Astrocyte of the spinal cord (primary cell): ENCODE results near the gene CWC15.
"Not testable (repeated sequence)": the region's sequence is repeated elsewhere in the genome, so short reads cannot be mapped to it uniquely, and the experiment has no call there.

Source experiments
- DNase-seq: peaks from one replicate; pipeline ENCODE4 v3.0.0; 2011; ENCODE audit warnings: low read depth, low spot score
- H3K4me3 ChIP-seq: 2 replicates; pipeline ENCODE4 v1.5.1; 2011; ENCODE audit warnings: low read depth, mild to moderate bottlenecking, low read length, moderate library complexity
- in situ Hi-C: cut with HindIII; loops from 2 replicates; pipeline ENCODE4 v1.10.0; 2017; ENCODE audit warnings: low sequenced_read_pairs
- TF ChIP-seq, protein P1 (sequence below): IDR thresholded peaks from 2 replicates; pipeline ENCODE4 v1.5.1; 2012; ENCODE audit warnings: low read depth, mild to moderate bottlenecking, low read length, inconsistent platforms

Gene CWC15

GRCh38 chr11:94923004-94923334 lies 50.4 kb downstream of the CWC15 start:
- in situ Hi-C loops: no loop called here
- TF ChIP-seq, protein P1, sequence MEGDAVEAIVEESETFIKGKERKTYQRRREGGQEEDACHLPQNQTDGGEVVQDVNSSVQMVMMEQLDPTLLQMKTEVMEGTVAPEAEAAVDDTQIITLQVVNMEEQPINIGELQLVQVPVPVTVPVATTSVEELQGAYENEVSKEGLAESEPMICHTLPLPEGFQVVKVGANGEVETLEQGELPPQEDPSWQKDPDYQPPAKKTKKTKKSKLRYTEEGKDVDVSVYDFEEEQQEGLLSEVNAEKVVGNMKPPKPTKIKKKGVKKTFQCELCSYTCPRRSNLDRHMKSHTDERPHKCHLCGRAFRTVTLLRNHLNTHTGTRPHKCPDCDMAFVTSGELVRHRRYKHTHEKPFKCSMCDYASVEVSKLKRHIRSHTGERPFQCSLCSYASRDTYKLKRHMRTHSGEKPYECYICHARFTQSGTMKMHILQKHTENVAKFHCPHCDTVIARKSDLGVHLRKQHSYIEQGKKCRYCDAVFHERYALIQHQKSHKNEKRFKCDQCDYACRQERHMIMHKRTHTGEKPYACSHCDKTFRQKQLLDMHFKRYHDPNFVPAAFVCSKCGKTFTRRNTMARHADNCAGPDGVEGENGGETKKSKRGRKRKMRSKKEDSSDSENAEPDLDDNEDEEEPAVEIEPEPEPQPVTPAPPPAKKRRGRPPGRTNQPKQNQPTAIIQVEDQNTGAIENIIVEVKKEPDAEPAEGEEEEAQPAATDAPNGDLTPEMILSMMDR: no peak
- H3K4me3 ChIP-seq: no peak overlapping the region

DNA sequence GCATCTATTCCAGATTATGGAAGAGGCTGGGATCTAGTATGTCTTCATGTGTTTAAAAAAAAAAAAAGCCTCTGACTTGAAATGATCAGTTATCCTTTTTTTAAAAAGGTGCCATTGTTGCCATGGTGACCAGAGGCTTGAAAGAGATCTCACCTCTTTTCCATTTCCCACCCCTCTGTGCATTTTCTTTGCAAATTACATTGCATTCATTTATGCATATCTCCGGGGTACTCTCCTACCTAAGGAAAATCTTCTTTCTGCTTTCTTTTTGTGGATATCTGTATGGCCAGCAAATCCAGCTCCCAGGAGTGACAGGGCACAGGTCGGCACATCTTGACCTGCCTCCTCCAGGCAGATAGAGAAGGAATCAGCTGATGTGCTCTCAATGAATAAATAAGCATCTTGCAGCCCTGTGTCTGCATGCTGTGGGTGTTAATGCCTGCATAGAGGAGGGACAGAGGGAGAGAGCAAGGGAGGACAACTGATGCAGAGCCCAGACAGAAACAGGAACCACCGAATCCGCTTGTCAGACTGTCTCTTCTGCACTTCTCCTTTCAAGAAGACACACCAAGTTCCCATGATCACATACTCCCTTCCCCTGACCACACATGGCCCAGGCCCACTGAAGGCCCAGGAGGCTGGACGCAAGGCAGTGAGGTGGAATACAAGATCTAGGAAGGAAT lies 50.9 kb downstream of the CWC15 start:
- H3K4me3 ChIP-seq: no peak overlapping the region
- in situ Hi-C loops: no loop called here
- TF ChIP-seq, protein P1: no peak
- DNase-seq: no peak

More at GRCh38 chr11:94923004-94923334, 50.4 kb downstream of the CWC15 start:
- no peak for DNase-seq

DNA sequence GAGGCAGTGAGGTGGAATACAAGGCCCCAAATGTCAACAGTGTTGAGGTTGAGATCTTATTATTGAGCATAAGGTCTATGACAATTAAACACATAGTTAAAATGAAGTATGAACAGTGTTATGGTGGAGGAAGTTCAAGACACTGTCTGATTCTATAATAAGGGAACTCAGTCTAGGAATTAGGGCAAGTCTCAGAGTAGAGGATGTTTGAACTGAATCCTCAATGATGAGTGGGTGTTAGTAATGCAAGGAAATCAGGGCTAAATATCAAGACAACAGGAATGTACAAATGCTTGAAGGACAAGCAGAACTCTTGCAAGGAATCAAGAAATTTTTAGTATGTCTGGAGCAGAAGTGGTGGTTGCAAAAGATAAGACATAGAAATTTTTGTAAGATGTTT lies 53.0 kb downstream of the CWC15 start:
- in situ Hi-C loops: no loop called here
- H3K4me3 ChIP-seq: no peak overlapping the region
- TF ChIP-seq, protein P1: no peak
- no peak for DNase-seq

DNA sequence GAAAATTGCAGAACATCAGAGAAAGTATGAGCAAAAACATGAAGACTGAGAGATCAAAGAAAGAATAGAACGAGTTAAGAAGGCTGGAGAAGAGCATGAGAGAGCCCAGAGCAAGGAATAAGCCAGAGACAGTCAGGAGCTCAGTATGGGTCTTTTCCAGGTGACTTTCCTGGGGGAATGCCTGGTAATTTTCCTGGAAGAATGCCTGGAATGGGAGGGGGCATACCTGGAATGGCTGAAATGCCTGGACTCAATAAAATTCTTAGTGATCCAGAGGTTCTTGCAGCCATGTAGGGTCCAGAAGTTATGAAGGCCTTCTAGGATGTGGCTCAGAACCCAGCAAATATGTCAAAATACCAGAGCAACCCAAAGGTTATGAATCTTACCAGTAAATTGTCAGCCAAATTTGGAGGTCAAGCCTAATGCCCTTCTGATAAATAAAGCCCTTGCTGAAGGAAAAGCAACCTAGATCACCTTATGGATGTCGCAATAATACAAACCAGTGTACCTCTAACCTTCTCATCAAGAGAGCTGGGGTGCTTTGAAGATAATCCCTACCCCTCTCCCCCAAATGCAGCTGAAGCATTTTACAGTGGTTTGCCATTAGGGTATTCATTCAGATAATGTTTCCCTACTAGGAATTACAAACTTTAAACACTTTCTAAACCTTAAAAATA lies 59.5 kb downstream of the CWC15 start:
- in situ Hi-C loops, DNase-seq, H3K4me3 ChIP-seq: not testable (repeated sequence)

GRCh38 chr11:94912806-94913205 lies 60.5 kb downstream of the CWC15 start:
- DNase-seq: no peak
- in situ Hi-C loops: no loop called here
- no peak overlapping the region for H3K4me3 ChIP-seq
- TF ChIP-seq, protein P1: no peak
